IPS-18a (cell line): Measurements from ENCODE around the gene DLGAP4.

Experiments used
- H3K27ac ChIP-seq: one replicate; pipeline ENCODE4 v1.5.1; 2013; ENCODE audit warnings: low read length
- H3K27me3 ChIP-seq: one replicate; pipeline ENCODE4 v1.6.1; 2013; ENCODE audit warnings: mild to moderate bottlenecking, low read length; ENCODE audit not compliant: control insufficient read depth, insufficient read depth
- H3K36me3 ChIP-seq: one replicate; pipeline ENCODE4 v1.6.1; 2013; ENCODE audit warnings: low read depth, low read length; ENCODE audit not compliant: control insufficient read depth
- H3K4me1 ChIP-seq: one replicate; pipeline ENCODE4 v1.6.1; 2013; ENCODE audit warnings: low read depth, low read length; ENCODE audit not compliant: control insufficient read depth
- H3K4me3 ChIP-seq: one replicate; pipeline ENCODE4 v1.5.1; 2013; ENCODE audit warnings: low read length
- H3K9ac ChIP-seq: one replicate; pipeline ENCODE4 v1.6.1; 2013; ENCODE audit warnings: mild to moderate bottlenecking, low read length, moderate library complexity
- H3K9me3 ChIP-seq: one replicate; pipeline ENCODE4 v1.6.1; 2013; ENCODE audit warnings: low read depth, low read length; ENCODE audit not compliant: control insufficient read depth

Gene DLGAP4, protein sequence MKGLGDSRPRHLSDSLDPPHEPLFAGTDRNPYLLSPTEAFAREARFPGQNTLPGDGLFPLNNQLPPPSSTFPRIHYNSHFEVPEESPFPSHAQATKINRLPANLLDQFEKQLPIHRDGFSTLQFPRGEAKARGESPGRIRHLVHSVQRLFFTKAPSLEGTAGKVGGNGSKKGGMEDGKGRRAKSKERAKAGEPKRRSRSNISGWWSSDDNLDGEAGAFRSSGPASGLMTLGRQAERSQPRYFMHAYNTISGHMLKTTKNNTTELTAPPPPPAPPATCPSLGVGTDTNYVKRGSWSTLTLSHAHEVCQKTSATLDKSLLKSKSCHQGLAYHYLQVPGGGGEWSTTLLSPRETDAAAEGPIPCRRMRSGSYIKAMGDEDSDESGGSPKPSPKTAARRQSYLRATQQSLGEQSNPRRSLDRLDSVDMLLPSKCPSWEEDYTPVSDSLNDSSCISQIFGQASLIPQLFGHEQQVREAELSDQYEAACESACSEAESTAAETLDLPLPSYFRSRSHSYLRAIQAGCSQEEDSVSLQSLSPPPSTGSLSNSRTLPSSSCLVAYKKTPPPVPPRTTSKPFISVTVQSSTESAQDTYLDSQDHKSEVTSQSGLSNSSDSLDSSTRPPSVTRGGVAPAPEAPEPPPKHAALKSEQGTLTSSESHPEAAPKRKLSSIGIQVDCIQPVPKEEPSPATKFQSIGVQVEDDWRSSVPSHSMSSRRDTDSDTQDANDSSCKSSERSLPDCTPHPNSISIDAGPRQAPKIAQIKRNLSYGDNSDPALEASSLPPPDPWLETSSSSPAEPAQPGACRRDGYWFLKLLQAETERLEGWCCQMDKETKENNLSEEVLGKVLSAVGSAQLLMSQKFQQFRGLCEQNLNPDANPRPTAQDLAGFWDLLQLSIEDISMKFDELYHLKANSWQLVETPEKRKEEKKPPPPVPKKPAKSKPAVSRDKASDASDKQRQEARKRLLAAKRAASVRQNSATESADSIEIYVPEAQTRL

DNA sequence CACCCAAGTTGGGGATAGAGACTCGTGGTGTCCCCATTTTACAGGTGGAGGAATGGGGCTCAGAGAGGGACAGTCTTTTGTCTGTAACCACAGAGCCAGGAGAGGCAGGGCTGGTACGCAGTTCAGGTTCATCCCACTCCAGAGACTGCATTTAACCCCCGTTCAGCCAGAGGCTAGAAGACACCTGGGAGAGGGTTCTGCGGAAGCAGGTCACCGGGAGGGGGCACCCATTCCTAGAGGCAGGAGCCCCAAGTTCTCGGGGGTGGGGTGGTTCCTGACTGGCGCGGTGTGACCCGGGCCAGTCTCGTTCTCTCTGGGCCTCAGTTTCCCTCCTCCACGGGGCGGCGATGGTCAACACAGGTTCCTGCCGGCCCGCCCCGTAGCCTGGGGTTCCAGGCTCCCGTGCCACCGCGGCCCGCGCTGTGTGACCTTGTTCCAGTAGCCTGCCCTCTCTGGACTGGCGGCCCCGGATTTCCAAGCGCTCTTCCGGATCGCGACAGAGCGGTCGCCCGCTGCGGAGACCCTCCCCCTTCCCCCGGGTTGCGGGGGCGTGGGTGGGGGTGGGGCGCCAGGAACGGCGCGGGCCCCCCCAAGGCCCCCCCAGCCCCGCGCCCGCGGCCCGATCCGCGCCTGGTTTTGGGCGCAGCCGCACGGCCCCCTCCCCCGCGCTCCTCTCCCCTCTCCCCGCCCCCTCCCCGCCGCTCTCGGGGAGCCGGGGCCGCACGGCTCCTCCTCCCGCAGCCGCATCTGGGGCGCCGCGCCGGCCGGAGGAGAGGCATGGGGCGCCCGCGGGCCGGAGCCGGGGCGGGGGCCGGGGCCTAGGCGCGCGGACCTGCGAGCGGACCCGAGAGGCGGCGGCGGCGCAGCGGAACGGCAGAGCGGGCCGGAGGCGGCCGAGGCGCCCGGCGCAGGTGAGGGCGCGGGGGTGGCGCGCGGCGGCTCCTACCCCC is at the start of gene DLGAP4:
TSS of gene DLGAP4 (plus strand) at position 738 of the 950 bp plus-strand sequence. CDS start 125,379 bp downstream, outside the sequence.
- Histone ChIP-seq H3K36me3 (no peaks in the 10 kb centered on the region), H3K4me1 (peaks cover 5% of the 10 kb centered on the region), H3K27me3 (peaks cover 57% of the 10 kb centered on the region), H3K4me3 (peak within 1 kb of the TSS; percentile 71), H3K9me3 (no peaks in the 10 kb centered on the region), H3K9ac (peak within 1 kb of the TSS; percentile 24), H3K27ac (no peak within 1 kb of the TSS)

DNA sequence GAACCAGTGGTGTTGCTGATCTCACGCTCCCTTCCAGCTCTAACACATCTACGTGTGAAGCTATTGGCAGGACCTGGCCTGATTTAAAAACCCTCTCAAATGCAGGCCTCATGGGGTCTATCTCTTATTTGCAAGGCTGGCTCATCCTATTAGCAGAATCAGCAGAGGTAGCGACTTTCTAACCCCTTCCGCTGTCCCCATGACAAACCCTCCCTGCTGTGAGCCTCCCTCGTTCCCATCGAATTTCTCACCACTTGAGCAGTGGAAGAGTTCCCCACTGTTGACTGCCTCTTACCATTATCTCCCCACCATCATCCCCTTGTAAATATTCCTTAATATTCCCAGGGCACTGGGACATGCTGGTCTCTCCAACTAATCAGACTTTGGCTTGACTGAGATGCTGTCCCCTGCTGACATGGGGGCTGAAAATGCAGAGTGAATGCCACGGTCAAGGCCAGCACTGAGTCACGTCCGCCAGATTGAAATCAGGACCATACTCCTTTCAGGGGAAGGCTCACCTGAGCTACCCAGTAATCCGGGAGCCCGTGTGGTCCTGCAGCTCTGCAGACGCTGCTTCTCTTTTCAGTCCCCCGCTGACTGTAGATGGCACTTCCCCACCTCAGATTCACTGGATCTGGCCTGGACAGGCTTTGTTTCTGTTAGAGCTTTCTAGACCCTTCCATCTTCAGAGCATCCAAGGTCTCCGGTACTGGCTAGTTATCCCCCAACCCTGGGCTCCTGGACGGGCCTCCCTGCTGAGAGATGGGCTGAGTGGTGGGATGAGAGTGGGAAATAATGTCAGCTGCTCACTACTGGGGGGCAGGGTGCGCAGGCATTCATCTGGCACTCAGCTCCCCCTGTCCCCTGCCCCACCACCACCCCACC is 46.7 kb upstream of the DLGAP4 start:
- Histone ChIP-seq H3K4me1 (peaks cover 17% of the 10 kb centered on the region), H3K9ac (no peak overlapping the region), H3K9me3 (no peaks in the 10 kb centered on the region), H3K36me3 (peaks cover 13% of the 10 kb centered on the region), H3K27ac (no peak overlapping the region), H3K27me3 (no peaks in the 10 kb centered on the region), H3K4me3 (no peak overlapping the region)

DNA sequence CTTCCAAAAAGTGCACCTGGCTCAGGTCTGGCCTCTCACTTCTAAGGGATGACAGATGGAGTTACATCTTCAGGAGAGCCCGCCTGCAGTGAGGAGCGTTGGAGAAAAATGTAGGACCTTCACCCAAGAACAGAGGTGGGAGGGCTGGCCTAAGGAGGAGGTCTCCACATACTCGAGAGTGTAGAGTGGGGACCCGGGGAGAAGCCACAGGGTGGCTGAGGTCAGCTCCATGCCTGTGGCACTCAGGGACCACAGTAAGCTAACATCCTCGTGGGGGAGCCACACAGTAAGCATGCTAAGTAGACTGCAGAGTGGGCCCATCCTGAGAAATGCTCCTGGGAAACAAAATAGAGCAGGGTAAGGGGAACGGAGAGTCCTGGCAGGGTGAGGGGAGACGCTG is 45.8 kb upstream of the DLGAP4 start:
- H3K27me3 ChIP-seq, result no peaks in the 10 kb centered on the region
- H3K36me3 ChIP-seq, result peaks cover 13% of the 10 kb centered on the region
- H3K9ac ChIP-seq, result no peak overlapping the region

DNA sequence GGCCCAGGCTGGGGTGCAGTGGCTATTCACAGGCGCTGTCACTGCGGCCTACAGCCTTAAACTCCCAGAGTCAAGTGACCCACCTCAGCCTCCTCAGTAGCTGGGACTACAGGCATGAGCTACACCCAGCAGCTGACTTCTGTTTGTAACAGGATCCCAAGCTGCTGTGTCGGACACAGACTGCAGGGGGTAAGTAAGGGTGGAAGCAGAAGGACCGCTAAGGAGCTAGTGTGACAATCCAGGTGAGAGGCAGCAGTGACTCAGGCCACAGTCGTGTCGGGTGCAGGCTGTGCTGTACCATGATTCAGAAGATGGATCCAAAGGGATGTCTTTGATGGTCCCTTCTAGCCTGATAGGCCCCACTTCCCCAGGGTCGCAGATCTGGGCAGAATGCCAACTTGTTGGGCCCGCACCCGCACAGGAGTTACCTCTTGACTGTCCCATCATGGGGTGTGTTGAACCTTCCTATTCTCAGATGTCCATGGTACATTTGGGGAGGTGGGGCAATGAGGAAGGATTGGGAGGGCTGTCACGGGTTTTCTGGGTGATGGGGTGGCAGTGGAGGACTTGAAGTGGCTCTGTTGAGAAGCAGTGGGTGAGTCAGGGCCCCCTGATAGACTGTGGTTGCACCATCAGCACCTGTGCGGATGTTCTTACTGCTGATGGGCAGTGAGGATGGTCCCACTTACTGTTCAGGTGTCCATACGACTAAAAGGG is 44.6 kb upstream of the DLGAP4 start:
- Histone ChIP-seq H3K9me3 (no peaks in the 10 kb centered on the region), H3K36me3 (peaks cover 4% of the 10 kb centered on the region), H3K27ac (no peak overlapping the region), H3K4me1 (peaks cover 17% of the 10 kb centered on the region), H3K4me3 (no peak overlapping the region), H3K9ac (no peak overlapping the region), H3K27me3 (no peaks in the 10 kb centered on the region)

More for the DNA sequence above, 45.8 kb upstream of the DLGAP4 start:
- Histone ChIP-seq H3K4me1 (peaks cover 17% of the 10 kb centered on the region), H3K9me3 (no peaks in the 10 kb centered on the region), H3K4me3 (no peak overlapping the region), H3K27ac (no peak overlapping the region)

DNA sequence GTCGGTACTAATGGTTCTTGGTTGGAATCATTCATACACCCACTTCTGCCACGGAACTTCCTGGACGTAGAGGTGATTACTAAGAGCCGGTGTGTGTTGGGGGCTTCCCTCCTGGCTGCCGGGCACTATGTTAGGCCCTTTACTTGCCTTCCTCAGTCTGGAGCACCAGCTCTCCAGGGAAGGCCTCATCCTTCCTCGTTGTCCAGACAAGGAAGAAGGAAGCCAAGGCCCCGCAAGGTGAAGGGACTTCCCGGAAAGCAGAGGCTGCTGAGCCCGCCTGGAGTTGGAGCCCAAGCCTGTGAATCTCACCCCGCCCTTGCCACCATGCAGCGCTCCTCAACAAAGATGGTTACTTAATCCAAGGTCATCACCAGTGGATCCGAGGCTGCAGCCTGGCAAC is 43.7 kb upstream of the DLGAP4 start:
- H3K36me3 ChIP-seq, result no peaks in the 10 kb centered on the region
- H3K27ac ChIP-seq, result no peak overlapping the region
- no peaks in the 10 kb centered on the region for H3K27me3 ChIP-seq
- H3K4me3 ChIP-seq, result no peak overlapping the region
- peaks cover 17% of the 10 kb centered on the region for H3K4me1 ChIP-seq
- H3K9ac ChIP-seq, result no peak overlapping the region
- no peaks in the 10 kb centered on the region for H3K9me3 ChIP-seq

DNA sequence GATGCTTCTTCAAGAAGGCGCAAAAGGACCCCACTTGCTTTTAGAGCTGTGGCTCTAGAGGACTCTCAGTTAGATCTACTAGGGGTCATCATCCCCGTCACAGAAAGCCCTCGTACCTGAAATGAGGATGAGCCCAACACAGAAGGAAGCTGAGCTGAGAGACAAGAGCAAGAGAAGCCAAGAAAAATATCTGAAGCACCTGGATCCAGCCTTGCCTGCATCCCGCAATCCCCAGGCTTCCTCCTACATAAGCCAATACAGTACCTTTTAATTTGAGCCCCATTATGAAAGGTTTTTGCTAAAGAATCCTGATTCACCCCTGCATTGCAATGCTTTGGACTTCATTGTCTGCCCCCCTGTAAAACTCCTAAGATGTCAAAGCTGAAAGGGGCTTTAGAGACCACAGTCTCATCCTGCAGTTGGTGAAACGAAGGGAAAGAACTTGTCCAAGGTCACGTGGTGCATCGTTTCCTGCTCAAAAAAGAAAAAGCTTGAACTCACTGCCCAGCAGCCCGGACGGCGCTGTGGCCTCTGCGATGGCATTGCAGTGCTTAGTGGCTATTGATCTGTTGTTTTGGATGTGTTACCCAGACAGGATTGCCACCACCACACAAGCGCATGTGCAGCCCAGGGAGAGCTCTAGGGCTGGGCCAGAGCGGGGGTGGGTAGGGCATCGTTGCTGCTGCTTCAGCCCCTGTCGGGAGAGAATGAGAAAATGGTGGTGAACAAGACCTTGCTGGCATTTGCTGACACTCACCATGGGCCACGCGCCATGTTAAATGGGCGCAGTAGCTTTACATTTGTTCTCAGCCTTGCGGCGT is 41.5 kb upstream of the DLGAP4 start:
- Histone ChIP-seq H3K4me3 (no peak overlapping the region), H3K27me3 (no peaks in the 10 kb centered on the region), H3K9me3 (no peaks in the 10 kb centered on the region), H3K9ac (no peak overlapping the region), H3K27ac (no peak overlapping the region), H3K36me3 (no peaks in the 10 kb centered on the region), H3K4me1 (peaks cover 7% of the 10 kb centered on the region)

DNA sequence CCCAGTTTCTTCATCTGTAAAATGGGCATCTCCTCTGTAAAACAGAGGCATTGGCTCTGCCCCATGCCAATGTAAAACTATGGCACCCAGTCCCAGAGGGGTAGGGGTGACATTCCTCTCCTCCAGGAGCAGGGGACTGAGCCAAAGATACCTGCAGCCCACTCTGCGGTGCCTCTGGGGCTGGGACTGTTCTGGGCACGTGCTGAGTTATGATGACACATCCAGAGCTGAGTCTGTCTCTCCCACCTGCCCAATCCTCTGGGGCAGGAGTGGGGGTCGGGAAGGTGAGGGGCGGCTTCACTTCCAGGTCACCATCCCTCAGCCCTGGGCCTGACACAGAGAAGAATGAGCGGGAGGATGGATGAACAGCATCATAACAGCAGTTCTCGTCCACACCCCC is 40.0 kb upstream of the DLGAP4 start:
- no peak overlapping the region for H3K27ac ChIP-seq
- H3K4me3 ChIP-seq, result no peak overlapping the region
- H3K9ac ChIP-seq, result no peak overlapping the region

GRCh38 chr20:36267605-36268381 is 38.3 kb upstream of the DLGAP4 start:
- no peaks in the 10 kb centered on the region for H3K4me1 ChIP-seq
- H3K27ac ChIP-seq, result no peak overlapping the region
- H3K36me3 ChIP-seq, result no peaks in the 10 kb centered on the region
- no peak overlapping the region for H3K9ac ChIP-seq
- no peaks in the 10 kb centered on the region for H3K9me3 ChIP-seq
- H3K4me3 ChIP-seq, result no peak overlapping the region
- H3K27me3 ChIP-seq, result no peaks in the 10 kb centered on the region

More for the DNA sequence above, 40.0 kb upstream of the DLGAP4 start:
- Histone ChIP-seq H3K27me3 (no peaks in the 10 kb centered on the region), H3K4me1 (no peaks in the 10 kb centered on the region), H3K36me3 (no peaks in the 10 kb centered on the region), H3K9me3 (no peaks in the 10 kb centered on the region)
